ENCODE data around the gene PEX11B.
"Not testable (repeated sequence)": the region's sequence is repeated elsewhere in the genome, so short reads cannot be mapped to it uniquely, and the experiment has no call there.

Gene PEX11B

GRCh38 chr1:145953861-145954260, 35.3 kb upstream of the PEX11B start:
- DNase-seq (ENCODE audit: insufficient read length, low spot score): no peak
- no peak for FAIRE-seq

DNA sequence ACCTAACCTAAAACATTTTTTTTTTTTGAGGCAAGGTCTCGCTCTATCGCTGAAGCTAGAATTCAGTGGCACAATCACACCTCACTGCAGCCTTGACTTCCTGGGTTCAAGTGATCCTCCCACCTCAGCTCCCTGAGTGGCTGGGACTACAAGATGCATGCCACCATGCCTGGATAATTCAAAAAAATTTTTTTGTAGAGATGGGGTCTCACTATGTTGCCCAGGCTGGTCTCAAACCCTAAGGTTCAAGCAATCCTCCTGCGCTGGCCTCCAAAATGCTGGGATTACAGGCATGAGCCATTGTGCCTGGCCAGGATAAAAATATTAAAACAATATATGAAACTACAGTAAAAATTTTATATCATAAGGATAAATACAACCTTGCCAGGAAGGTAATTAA, 34.4 kb upstream of the PEX11B start:
- FAIRE-seq: no peak

DNA sequence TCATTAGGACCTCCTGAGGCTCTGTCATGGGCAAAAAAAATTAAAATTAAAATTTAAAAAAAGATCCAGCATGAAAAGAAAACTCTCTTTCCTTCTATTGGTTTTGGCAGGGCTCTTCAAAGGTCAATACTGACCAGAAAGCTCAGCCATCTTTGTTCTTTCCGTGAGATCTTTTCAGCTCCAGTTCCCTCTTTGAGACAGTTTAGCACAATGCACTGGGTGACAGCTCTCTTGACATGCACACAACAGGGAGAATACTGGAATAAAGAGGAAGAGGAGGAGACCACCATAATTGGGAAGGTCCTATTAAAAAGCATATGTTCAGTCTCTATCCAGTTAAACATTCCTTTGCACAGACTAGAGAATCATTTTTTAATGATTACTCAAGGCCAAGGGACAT, 33.0 kb upstream of the PEX11B start:
- FAIRE-seq (no peak), DNase-seq (ENCODE audit: insufficient read length, low spot score) (no peak)

More for the DNA sequence above, 34.4 kb upstream of the PEX11B start:
- DNase-seq (ENCODE audit: insufficient read length, low spot score): no peak

DNA sequence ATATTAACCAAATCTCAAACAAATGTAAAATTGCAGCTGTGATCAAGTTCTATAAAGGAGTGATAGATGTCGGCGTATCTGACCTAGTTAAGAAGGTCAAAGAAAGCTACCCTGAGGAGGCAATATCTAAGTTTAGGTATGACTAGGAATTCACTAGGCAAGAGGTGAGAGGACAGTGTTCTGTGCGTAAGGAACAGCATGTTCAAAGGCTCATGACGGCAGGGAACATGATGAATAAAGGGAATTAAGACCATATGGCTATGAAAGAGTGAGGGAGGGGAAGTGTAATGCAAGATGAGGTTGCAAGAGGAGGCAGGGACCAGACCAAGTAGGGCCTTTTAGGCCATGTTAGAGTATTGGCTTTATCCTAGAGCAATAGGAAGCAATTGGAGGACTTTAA, 30.7 kb upstream of the PEX11B start:
- FAIRE-seq: no peak
- DNase-seq (ENCODE audit: insufficient read length, low spot score): no peak

DNA sequence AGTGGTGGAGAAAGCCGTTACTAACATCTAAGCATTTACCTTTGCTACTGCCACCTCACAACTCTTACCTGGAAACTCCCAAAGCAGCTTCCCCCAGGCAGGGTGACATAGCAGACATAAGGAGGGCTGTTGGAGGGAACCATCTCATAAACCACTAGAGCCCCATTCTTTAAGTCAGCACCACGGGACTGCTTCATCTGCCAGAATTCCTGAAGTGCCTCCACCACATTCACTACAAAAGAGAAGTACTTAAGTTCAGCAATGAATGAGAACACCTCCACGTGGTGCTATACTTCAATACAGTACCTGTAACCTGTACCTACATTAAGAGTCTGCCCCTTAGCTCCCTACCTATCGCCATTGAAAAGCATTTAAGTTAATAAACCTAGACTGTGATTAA, 29.0 kb upstream of the PEX11B start:
- no peak for DNase-seq (ENCODE audit: insufficient read length, low spot score)
- FAIRE-seq: no peak

- DNase-seq (ENCODE audit: insufficient read length, low spot score) (no peak), FAIRE-seq (no peak)
Measured at GRCh38 chr1:145946477-145946986, 28.0 kb upstream of the PEX11B start.

GRCh38 chr1:145944532-145944931, 26.0 kb upstream of the PEX11B start:
- DNase-seq (ENCODE audit: insufficient read length, low spot score) (no peak), FAIRE-seq (no peak)

GRCh38 chr1:145942871-145943270, 24.4 kb upstream of the PEX11B start:
- FAIRE-seq (no peak), DNase-seq (ENCODE audit: insufficient read length, low spot score) (no peak)

DNA sequence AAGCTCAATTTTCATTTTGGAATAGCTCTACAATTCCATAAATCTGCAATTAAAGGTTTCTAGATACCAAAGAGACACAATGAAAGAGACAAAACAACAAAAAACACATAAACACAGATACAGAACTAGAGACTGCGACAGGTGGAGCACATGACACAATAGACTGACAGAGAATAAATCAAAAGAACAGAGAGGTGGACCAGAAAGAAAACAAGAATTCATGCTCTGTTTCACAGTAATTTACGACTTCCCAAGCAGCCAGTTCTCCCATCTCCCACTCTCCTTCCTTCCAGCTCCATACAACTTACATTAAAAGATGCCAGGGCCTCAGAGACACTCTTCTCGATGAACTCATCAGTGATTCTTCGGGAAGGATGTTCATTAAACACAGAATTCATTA, 23.9 kb upstream of the PEX11B start:
- DNase-seq (ENCODE audit: insufficient read length, low spot score): no peak
- no peak for FAIRE-seq

DNA sequence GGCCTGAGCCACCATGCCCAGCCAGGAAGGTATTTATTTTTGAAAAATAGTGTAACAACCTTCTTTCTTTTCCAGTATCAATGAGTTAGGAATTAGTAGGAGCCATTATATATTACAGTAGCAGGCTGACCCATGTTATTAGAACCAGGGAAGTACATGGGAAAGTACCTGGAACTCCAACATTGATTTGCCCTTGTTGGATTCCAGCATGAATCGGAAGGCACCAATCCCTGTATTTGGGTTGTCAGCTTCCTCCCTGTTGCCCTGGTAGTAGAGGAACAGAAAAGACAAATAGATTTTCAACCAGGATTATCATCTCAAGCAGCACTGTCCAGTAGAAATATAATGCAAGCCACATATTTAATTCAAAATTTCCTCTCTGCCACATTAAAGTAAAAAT, 18.9 kb upstream of the PEX11B start:
- DNase-seq (ENCODE audit: insufficient read length, low spot score) (no peak), FAIRE-seq (no peak)

GRCh38 chr1:145936247-145936646, 17.7 kb upstream of the PEX11B start:
- FAIRE-seq (no peak), DNase-seq (ENCODE audit: insufficient read length, low spot score) (no peak)

DNA sequence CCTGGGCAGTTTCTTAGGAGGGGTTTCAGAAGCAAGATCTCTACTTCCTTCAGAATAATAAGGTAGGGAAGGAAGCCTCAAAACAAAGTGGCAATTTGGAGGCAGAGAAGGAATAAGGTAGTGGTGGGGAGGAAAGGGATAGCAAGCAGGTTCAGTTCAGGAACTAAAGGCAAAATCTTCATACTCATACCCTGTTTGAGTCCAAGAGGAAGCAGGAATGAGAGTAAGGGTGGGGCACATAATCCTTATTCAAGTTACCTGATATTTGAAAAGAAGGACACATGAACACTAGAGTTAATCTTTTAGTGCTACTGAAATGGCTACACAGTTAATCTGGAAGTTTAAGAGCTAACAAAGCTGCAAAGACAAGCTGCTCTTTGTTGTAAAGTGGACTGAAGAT, 17.2 kb upstream of the PEX11B start:
- FAIRE-seq (no peak), DNase-seq (ENCODE audit: insufficient read length, low spot score) (no peak)

DNA sequence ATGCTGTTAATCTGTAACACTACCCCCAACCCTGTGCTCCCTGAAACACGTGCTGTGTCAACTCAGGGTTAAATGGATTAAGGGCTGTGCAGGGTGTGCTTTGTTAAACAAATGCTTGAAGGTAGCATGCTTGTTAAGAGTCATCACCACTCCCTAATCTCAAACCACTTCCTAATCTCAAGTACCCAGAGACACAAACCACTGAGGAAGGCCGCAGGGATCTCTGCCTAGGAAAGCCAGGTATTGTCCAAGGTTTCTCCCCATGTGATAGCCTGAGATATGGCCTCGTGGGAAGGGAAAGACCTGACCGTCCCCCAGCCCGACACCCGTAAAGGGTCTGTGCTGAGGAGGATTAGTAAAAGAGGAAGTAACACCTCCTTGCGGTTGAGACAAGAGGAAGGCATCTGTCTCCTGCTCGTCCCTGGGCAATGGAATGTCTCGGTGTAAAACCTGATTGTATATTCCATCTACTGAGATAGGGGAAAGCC, 14.0 kb upstream of the PEX11B start:
- not testable (repeated sequence) for FAIRE-seq

DNA sequence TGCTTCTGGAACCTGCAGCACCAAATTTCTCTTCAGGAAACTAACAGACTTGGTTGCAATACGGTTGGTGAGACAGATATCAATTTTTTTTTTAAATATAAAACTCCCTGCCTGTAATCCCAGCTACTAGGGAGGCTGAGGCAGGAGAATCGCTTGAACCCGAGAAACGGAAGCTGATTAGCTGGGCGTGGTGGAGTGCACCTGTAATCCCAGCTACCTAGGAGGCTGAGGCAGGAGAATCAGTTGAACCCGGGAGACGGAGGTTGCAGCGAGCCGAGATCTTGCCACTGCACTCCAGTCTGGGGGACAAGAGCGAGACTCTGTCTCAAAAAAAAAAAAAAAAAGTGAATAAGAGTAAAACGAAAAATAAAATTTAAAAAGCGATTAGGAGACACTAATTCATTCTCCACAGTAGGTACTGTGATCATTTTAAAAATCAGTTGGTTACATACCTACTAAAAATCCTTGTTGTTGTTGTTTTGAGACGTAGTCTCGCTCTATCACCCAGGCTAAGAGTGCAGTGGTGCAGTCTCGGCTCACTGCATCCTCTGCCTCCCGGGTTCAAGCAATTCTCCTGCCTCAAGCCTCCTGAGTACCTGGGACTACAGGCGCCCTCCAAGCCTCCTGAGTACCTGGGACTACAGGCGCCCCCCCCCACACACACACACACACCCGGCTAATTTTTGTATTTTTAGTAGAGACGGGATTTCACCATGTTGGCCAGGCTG, 9.6 kb upstream of the PEX11B start:
- no peak for DNase-seq (ENCODE audit: insufficient read length, low spot score)
- no peak for FAIRE-seq

More for the DNA sequence above, 14.0 kb upstream of the PEX11B start:
- DNase-seq (ENCODE audit: insufficient read length, low spot score): not testable (repeated sequence)

DNA sequence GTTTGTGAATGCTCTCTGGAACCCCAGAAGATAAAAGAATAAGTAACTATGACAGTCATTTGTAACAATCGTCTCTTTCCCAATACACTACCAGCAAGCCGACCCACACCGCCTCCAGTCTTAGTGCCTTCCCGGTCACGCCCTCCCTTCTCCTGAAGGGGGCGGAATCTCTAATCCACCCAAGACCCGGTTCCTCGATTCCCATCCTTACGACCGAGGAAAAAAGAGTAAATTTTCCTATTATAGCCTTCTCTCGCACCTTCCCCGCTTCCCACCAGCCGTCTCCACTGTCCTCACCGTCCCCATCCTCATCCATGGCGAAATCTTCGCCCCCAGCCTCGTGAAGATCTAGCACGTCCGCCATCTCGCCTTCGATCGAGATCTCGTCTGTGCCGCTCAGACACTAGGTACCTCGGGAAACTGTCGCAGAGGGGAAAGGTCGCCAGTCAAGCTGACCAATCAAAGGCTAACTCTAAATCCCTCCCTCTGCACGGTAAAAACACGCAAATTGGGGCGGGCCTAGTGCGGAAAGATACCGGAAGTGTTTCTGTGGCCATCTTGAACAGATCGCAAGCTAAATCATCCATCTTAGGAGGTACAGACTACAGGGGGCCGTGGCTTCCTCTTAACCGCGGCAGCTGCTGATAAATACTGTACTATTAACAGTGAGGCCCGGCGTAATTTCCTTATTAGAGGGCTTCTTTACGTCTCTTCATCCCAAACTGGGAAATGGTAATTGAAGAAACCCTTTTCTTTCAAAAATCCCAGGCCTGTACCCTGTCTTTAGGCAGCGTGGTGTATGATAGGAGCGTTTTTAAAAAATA, 8.8 kb upstream of the PEX11B start, which contains the start of gene RBM8A:
TSS of gene RBM8A (minus strand) at position 422 of the 824 bp plus-strand sequence. CDS start at position 364, 58 bp downstream.
- peak; percentile 88 for DNase-seq (ENCODE audit: insufficient read length, low spot score)
- FAIRE-seq: peak; percentile 78

GRCh38 chr1:145926686-145927062, 8.2 kb upstream of the PEX11B start:
- FAIRE-seq (no peak), DNase-seq (ENCODE audit: insufficient read length, low spot score) (no peak)

DNA sequence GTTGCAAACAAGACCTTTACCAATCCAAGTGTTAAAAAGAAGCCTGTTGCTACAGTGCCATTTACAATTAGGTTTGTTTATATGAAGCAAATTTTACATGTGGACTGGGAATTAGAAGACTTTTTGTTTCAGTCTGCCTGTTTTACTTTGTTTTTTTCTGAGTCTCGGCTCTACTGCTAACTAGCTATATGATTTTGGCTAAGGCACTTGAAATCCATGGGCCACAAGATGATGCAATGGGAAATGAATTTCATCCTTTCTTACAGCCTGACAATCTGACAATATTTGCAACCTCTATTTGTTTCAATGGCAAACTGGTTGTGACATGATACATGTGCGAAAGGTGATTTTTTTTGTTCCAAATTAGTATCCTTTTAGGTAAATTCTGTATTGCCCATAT, 3.7 kb upstream of the PEX11B start:
- no peak for DNase-seq (ENCODE audit: insufficient read length, low spot score)
- no peak for FAIRE-seq

DNA sequence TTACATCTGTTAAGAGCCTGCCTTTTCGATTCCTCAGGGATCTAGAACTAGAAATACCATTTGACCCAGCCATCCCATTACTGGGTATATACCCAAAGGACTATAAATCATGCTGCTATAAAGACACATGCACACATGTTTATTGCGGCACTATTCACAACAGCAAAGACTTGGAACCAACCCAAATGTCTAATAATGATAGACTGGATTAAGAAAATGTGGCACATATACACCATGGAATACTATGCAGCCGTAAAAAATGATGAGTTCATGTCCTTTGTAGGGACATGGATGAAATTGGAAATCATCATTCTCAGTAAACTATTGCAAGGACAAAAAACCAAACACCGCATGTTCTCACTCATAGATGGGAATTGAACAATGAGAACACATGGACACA, 1.8 kb upstream of the PEX11B start:
- DNase-seq (ENCODE audit: insufficient read length, low spot score); FAIRE-seq: not testable (repeated sequence)

- peak; percentile 33 for DNase-seq (ENCODE audit: insufficient read length, low spot score)
- no peak for FAIRE-seq
Measured at GRCh38 chr1:145918992-145919939, 749 bp upstream of the PEX11B start.

- FAIRE-seq (no peak), DNase-seq (ENCODE audit: insufficient read length, low spot score) (no peak)
Measured at GRCh38 chr1:145917595-145917994, 922 bp downstream of the PEX11B start.

All from HTR-8/SVneo (cell line).